HEK293T (cell line): ENCODE results near the gene RUFY2.

ENCODE experiments used
- BHLHE40 ChIP-seq: fragments of 450-650 bp; IDR thresholded peaks from 2 replicates; pipeline ENCODE4 v1.6.1; 2016; ENCODE audit warnings: mild to moderate bottlenecking, moderate library complexity, borderline replicate concordance
- ELF4 ChIP-seq: fragments of 450-650 bp; IDR thresholded peaks from 2 replicates; pipeline ENCODE4 v1.6.1; 2017; ENCODE audit warnings: antibody characterized with exemption
- FOXM1 ChIP-seq: fragments of 450-650 bp; IDR thresholded peaks from 2 replicates; pipeline ENCODE4 v1.6.1; 2017; ENCODE audit warnings: mild to moderate bottlenecking, borderline replicate concordance
- SP1 ChIP-seq: fragments of 450-650 bp; IDR thresholded peaks from 2 replicates; pipeline ENCODE4 v1.6.1; 2017
- SUZ12 ChIP-seq: fragments of 450-650 bp; IDR thresholded peaks from 2 replicates; pipeline ENCODE4 v1.6.1; 2016; ENCODE audit warnings: mild to moderate bottlenecking

GRCh38 chr10:68359189-68359588 is 47.9 kb downstream of the RUFY2 start:
- TF ChIP-seq BHLHE40 (no peak), FOXM1 (no peak), ELF4 (no peak), SP1 (no peak), SUZ12 (no peak)
